Measurements from ENCODE around the gene NBEAL2. TPM values are rescaled to one million over a fixed set of nuclear protein-coding genes. Genes with fewer than 3 reads are reported as not detected.

The NBEAL2 gene
- total RNA-seq, 1 experiment from 2014 or later: 4.8 TPM

DNA sequence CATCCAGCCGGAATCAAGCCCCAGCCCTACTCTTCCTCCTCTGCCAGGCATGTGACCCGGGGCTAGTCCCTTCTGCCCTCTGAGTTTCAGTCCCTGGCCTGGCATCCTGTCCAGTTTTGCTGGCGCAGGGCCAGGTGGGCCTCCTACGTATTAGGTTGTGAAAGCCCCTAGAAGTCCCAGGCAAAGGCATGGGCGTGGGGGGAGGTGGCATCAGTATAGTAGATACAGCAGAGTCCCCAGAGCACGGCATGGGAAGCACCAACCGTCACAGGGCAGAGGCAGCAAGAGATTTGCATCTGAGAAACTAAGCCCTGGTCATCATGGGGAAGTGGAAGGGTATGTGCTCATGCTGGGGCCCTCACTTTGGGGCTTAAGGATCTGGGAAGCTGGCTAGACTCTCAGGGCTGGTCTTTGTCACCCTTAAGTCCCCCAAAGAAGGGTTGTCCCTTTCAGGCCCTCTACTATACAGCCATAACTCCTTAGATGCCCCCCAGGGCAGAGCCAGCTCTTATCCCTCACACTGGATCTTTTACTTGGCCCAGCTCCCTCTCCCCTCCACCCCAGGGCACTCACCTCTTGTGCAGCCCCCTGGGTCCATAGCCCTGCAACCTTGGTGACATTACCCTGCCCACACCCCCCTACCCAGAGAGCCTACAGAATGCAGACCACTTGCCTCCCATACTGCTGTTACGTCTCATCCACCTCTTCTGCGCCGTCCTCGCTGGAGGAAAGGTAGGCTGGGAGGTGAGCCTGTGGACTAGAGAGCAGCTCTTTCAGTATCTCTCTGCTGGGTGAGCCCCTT is 11.3 kb downstream of the NBEAL2 start:
- Histone ChIP-seq H3K36me3 (no peaks in the 10 kb centered on the region), H3K9me3 (no peaks in the 10 kb centered on the region), H3K4me3 (no peak overlapping the region), H3K27me3 (no peaks in the 10 kb centered on the region)
- DNase-seq: no peak

DNA sequence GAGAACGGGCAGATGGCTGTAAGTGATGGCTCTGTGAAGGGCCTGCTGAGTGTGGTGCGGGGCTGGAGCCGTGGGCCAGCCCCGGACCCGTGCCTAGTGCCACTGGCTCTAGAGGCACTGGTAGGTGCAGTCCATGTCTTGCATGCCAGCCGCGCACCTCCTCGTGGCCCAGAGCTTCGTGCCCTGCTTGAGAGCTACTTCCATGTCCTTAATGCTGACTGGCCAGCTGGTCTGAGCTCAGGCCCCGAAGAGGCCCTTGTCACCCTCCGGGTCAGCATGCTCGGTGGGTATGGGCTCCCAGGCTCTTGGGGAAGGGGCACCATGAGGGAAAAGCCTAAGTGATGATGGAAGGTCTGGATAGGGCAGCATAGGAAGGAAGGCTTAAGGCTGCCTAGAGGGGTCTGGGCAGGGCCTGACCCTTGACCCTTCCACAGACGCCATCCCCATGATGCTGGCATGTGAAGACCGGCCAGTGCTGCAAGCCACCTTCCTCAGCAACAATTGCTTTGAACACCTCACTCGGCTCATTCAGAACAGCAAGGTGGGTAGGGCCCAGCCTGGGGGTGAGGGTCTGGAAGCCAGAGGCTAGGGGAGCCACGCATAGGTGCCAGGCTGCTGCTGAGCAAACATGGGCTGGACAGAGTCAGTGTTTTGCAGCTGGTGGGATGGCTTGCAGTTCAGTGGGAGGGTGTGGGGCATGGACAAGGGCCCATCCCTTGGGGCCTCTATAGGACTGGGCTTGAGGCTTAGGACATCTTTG is 12.1 kb downstream of the NBEAL2 start:
- no peaks in the 10 kb centered on the region for H3K27me3 ChIP-seq
- no peaks in the 10 kb centered on the region for H3K36me3 ChIP-seq
- H3K4me3 ChIP-seq: no peak overlapping the region
- no peaks in the 10 kb centered on the region for H3K9me3 ChIP-seq
- DNase-seq: no peak

DNA sequence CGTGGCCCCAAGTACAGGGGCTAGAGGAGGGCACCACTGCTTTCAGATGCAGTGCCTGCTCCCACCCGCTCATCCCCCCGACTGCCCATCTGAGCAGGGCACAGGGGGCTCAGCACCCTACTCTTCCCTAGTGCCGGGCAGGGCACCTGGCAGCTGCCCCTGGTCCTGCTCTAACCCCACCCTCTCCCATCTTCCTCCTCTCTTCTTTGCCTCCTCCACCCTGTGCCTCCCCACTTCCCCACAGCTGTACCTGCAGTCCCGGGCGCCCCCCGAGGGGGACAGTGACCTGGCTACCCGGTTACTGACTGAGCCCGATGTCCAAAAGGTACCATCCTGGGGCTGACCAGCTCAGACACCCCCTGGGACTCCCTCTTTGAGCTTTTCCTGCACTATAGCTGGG is 12.8 kb downstream of the NBEAL2 start:
- Histone ChIP-seq H3K9me3 (no peaks in the 10 kb centered on the region), H3K36me3 (no peaks in the 10 kb centered on the region), H3K27me3 (no peaks in the 10 kb centered on the region), H3K4me3 (no peak overlapping the region)
- no peak for DNase-seq

DNA sequence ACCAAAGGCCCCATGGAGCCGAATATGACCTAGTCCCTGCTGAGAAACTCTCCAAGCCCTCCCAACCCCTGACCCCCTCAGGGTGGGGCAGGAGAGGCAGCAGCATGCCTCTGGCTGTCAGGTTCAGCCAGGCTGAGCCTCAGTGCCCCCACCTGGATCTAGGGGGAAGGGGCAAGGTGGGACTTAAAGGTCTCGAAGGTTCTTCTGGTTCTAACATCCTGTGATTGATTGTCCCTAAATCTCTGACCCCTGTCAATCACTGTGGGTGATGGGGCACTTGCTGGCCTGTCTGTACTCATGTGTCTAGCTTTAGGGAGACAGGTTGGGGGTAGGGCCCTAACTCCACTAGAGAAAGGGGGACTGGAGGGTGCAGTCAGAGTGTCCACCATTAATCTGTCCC is 13.8 kb downstream of the NBEAL2 start:
- Histone ChIP-seq H3K9me3 (no peaks in the 10 kb centered on the region), H3K27me3 (no peaks in the 10 kb centered on the region), H3K36me3 (no peaks in the 10 kb centered on the region), H3K4me3 (no peak overlapping the region)
- DNase-seq: no peak

DNA sequence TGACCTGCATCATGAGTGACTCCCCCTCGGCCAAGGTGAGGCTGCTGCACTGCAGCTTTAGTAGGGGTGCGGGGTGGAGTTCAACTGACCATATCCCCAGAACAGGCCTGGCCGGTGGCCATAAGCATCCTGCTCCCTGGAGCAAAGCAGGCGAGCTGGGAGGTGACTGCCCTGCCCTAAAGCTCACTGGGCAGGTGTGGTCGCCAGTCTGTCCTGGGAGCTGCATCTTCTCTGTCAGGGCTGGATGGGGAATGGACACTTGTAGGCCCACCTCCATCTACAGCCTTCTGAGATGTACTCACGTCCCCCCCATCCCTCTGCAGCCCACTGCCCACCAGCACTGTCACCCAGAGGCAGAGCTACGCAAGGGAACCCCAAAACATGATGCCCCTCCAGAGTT is 14.5 kb downstream of the NBEAL2 start:
- H3K4me3 ChIP-seq: no peak overlapping the region
- no peak for DNase-seq
- H3K27me3 ChIP-seq: no peaks in the 10 kb centered on the region
- H3K9me3 ChIP-seq: no peaks in the 10 kb centered on the region
- H3K36me3 ChIP-seq: no peaks in the 10 kb centered on the region

DNA sequence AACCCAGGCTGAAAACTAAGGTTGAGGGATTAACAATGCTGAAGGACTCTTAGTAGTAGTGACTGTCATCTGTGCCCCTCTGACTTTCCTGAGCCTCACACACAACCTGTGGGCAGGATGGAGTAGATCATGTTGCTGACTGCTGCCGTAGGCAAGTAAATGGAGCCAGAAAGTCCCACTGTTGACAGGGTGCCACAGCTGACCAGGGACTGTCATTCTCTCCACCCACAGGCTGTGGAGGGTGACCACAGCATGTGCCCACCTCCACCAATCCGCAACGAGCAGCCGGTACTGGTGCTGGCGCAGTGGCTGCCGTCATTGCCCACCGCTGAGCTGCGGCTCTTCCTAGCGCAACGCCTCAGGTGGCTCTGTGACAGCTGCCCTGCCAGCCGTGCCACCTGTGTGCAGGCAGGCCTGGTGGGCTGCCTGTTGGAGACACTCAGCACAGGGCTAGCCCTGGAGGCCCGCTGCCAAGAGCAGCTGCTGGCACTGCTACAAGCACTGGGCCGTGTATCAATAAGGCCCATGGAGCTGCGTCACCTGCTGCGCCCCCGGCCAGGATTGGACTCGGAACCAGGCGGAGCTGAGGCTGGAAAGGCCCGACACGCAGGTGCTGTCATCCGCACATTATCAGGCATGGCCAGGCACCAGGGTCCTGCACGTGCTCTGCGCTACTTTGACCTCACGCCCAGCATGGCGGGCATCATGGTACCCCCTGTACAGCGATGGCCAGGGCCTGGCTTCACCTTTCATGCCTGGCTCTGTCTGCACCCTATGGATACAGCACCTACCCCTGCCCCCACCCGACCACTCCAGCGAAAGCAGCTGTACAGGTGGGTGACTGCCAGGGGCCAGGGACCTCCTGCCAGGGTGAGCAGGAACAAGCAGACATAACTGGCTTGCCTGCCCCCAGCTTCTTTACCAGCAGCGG is 15.6 kb downstream of the NBEAL2 start:
- no peaks in the 10 kb centered on the region for H3K27me3 ChIP-seq
- no peak overlapping the region for H3K4me3 ChIP-seq
- no peaks in the 10 kb centered on the region for H3K36me3 ChIP-seq
- DNase-seq: no peak
- H3K9me3 ChIP-seq: no peaks in the 10 kb centered on the region

DNA sequence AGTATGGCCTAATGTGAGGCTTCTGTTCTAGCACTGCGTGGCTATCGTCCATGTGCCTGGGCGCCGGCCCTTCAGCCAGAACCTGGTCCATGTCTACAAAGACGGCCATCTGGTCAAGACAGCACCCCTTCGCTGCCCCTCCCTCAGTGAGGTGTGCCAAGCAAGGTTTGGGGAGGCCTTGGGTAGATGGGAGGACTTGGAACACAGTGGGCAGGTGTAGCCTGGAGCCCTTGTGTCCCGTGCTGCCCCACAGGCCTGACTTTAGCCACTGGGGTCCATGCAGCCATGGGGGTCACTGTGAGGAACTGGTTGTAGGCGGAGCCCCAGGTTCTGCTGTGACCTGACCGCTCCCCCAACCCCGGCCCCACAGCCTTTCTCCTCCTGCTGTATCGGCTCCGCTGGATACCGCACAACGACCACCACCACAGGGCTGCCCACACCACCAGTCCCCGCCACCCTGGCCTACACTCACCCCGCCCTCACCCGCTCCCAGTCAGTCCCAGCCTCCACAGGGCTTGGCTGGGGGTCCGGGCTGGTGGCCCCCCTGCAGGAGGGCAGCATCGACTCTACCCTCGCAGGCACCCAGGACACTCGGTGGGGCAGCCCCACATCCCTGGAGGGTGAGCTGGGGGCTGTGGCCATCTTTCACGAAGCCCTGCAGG is 16.6 kb downstream of the NBEAL2 start:
- H3K27me3 ChIP-seq: no peaks in the 10 kb centered on the region
- no peak overlapping the region for H3K4me3 ChIP-seq
- DNase-seq: no peak
- H3K9me3 ChIP-seq: no peaks in the 10 kb centered on the region
- H3K36me3 ChIP-seq: no peaks in the 10 kb centered on the region

DNA sequence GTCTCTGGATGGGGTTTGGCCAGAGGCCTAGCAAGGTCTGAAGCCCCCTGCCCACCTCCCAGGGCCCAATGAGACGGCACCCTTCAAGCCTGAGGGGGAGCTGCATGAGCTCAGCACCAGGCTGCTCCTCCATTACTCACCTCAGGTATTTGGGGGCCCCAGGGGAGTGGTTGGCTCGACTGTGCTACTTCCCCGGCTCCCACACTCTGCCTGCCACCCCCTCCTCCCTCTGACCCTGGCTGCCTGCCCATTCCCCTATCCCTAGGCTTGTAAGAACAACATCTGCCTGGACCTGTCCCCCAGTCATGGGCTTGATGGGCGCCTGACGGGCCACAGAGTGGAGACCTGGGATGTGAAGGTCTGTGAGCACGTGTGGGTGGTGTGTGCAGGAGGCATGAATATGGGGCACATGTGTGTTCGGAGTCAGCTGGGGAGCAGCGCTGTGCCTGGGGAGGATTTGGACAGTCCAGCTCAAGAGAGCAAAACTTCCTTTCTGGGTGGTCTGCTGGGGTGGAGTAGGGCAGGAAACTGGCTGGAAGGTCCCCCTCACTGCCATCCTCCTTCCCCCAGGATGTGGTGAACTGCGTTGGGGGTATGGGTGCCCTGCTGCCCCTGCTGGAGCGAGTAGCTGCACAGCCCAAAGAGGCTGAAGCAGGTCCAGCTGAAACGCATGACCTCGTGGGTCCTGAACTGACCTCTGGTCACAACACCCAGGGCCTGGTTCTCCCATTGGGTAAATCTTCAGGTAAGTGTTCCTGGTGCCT is 17.4 kb downstream of the NBEAL2 start:
- no peaks in the 10 kb centered on the region for H3K27me3 ChIP-seq
- no peak for DNase-seq
- H3K4me3 ChIP-seq: no peak overlapping the region
- no peaks in the 10 kb centered on the region for H3K36me3 ChIP-seq
- H3K9me3 ChIP-seq: no peaks in the 10 kb centered on the region

DNA sequence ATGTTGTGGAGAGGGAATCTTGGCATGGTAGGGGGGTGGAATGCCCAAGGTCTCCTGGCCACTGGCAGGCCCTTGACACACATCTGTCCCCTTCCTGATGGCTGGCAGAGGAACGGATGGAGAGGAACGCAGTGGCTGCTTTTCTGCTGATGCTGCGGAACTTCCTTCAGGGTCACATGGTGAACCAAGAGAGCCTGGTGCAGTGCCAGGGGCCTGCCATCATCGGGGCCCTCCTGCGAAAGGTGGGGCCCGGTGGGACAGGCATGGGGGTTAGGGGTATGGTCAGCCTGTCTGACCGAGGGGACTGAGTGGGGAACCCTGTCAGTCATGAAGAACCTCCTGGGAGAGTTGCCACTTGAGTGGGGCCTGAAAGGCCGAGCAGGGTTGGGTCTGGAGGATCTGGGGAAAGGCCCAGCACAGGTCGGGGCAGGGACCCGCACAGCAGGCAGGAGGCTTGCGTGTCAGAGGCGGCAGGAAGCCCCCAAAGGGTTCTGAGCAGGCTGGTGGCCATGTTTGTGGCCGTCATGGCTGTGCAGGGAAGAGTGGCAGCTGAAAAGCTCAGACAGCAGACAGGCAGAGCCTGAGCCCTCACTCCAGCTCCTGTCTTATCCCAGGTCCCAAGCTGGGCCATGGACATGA is 18.1 kb downstream of the NBEAL2 start:
- Histone ChIP-seq H3K9me3 (no peaks in the 10 kb centered on the region), H3K36me3 (no peaks in the 10 kb centered on the region), H3K4me3 (no peak overlapping the region), H3K27me3 (no peaks in the 10 kb centered on the region)
- no peak for DNase-seq

DNA sequence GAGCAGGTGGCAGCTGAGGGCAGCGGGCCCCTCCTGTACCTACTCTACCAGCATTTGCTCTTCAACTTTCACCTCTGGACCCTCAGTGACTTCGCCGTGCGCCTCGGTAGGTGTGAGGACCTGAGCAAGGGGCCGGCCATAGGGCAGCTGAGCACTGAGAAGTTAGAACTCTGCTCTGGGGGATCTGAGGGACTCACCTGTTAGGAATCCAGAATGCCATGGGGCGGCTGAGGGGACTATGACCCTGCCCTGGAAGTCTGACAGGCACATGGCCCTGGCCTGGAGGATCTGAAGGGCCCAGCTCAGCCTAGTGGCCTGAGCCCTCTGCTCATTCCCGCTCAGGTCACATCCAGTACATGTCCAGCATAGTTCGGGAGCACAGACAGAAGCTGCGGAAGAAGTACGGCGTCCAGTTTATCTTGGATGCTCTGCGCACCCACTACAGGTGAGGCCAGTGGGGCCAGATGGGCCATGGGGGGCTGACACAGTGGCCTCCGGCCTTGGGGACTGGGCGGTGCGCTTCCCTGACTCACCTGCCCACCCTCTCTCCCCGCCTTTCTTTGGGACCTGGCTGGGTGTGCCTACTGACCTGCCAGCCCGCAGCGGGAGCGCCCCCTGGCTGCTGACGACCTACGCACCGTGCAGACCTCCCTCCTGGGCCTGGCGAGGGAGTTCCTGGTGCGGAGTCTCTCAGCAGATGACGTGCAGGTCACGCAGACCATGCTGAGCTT is 18.8 kb downstream of the NBEAL2 start:
- Histone ChIP-seq H3K36me3 (no peaks in the 10 kb centered on the region), H3K9me3 (no peaks in the 10 kb centered on the region), H3K27me3 (no peaks in the 10 kb centered on the region), H3K4me3 (no peak overlapping the region)
- DNase-seq: peak; percentile 15

DNA sequence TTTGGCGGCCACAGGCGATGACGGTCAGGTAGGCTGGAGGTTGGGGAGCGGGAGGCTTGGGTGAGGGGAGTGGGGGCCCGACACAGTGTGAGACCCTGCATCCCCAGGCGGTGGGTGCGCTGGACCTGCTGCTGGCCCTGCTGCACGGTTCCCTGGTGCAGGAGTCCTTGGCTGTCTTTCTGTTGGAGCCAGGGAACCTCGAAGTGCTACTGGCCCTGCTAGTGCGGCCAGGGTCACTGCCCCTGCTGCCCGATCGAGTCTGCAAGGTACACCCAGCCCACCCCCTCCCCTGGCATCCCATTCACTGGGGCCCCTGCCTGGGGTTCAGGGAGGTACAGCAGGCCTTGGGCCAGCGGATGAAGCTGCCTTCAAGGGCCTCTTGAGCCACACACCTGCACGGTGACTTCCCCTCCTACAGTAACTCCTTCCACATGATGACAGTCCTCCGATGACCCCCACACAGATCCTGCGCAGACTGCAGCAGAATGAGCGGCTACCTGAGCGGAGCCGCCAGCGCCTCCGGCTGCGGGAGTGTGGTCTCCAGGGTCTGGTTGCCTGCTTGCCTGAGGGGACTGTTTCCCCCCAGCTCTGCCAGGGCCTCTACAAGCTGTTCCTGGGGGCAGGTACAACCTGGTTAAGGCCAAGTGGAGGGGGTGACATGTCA is 19.5 kb downstream of the NBEAL2 start:
- no peaks in the 10 kb centered on the region for H3K27me3 ChIP-seq
- H3K9me3 ChIP-seq: no peaks in the 10 kb centered on the region
- no peak overlapping the region for H3K4me3 ChIP-seq
- H3K36me3 ChIP-seq: no peaks in the 10 kb centered on the region
- no peak for DNase-seq

DNA sequence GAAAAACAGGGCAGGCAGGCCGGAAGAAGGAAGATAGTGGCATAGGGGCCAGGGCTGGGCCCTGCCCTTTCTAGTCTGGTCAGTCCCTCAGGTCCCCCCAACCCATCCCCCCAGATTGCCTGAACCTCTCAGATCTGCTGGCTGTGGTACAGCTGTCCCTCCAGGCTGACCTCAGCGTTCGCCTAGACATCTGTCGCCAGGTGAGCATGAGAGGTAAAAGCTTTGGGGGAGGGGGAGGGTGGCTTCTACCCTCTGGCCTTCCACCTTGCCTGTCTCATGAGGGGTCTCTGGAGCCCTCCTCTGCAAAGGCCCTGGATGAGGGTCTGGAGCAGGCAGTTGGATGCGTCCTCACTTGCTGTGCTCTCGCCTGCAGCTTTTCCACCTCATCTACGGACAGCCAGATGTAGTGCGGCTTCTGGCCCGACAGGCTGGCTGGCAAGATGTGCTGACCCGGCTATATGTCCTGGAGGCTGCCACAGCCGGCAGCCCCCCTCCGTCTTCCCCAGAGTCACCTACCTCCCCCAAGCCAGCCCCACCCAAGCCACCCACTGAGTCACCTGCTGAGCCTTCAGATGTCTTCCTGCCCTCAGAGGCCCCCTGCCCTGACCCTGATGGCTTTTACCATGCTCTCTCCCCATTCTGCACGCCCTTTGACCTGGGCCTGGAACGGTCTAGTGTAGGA is 20.2 kb downstream of the NBEAL2 start:
- Histone ChIP-seq H3K27me3 (no peaks in the 10 kb centered on the region), H3K36me3 (no peaks in the 10 kb centered on the region), H3K4me3 (no peak overlapping the region), H3K9me3 (no peaks in the 10 kb centered on the region)
- no peak for DNase-seq

DNA sequence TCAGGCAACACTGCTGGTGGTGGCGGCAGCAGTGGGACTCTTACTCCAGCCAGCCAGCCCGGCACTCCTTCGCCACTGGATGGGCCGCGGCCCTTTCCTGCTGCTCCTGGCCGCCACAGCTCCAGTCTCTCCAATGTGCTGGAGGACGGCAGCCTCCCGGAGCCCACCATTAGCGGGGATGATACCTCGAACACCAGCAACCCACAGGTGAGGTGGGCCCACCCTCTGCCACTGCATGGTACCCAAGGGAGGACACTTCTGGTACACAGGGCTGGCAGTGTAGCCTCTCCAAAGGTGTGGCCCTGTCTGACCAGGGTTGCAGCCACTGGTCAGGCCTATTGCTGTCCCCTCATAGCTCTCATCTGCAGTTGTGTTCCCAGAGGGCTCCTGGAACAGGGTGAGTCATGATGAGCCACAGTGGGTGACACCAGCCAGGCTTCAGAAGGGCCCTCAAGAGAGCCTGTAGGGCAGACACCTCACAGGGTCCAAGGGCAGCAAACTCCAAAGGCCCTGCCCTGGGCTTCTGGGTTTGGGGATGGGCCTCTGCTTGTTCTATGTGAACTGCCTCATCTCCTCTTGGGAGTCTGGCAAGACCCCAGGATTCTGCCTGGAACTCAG is 20.8 kb downstream of the NBEAL2 start:
- Histone ChIP-seq H3K9me3 (no peaks in the 10 kb centered on the region), H3K4me3 (no peak overlapping the region)
- DNase-seq: no peak

More for the DNA sequence above, 20.8 kb downstream of the NBEAL2 start:
- H3K36me3 ChIP-seq: no peaks in the 10 kb centered on the region
- no peaks in the 10 kb centered on the region for H3K27me3 ChIP-seq

Measured in MG63 (cell line).